Naive thymus-derived CD8-positive, alpha-beta T cell (primary cell): ENCODE results near the gene BCL2L1. TPM values are rescaled to one million over a fixed set of nuclear protein-coding genes. Genes with fewer than 3 reads are reported as not detected.

Experiments used
- ATAC-seq, 2 donors: fragments of 150-1000 bp; cut with Tn5 transposase in 1 of 2; sonication (Bioruptor Pico), chemical (Tn5 transposase) in 1 of 2; 1 replicate in 1 of 2; 2 replicates in 1 of 2; pipeline ENCODE4 v1.10.0; 2021; ENCODE audit warnings: mild to moderate bottlenecking in 2 of 2, moderate library complexity in 2 of 2
- POLR2A ChIA-PET: fragments of 350-600 bp; sonication (Branson Sonifier 250); formaldehyde crosslinking; loops from one replicate; lab custom pipeline; 2021; ENCODE audit warnings: antibody characterized with exemption; lab: Charles Lee
- DNase-seq, 10 donors: peaks; one replicate each; pipeline versions ENCODE4 v3.0.0 to v3.0.0-alpha.2; 2020 to 2022
- H3K27ac Mint-ChIP-seq, 10 donors: one replicate each; pipeline ENCODE4 v1.8.0; 2020 to 2022; ENCODE audit warnings: mild to moderate bottlenecking in 10 of 10, mixed read lengths in 10 of 10, moderate library complexity in 4 of 10, inconsistent platforms in 1 of 10
- H3K27me3 Mint-ChIP-seq, 5 donors: one replicate each; pipeline ENCODE4 v1.8.0; 2021 to 2022; ENCODE audit warnings: mixed read lengths in 5 of 5
- H3K36me3 Mint-ChIP-seq, 3 donors: one replicate each; pipeline ENCODE4 v1.8.0; 2020 to 2022; ENCODE audit warnings: mixed read lengths in 3 of 3, mild to moderate bottlenecking in 2 of 3, inconsistent platforms in 1 of 3
- H3K4me1 Mint-ChIP-seq, 4 donors: one replicate each; pipeline ENCODE4 v1.8.0; 2021 to 2022; ENCODE audit warnings: mixed read lengths in 4 of 4
- H3K4me3 Mint-ChIP-seq, 10 donors: one replicate each; pipeline ENCODE4 v1.8.0; 2020 to 2022; ENCODE audit warnings: mild to moderate bottlenecking in 10 of 10, mixed read lengths in 10 of 10, moderate library complexity in 6 of 10, inconsistent platforms in 1 of 10
- H3K9me3 Mint-ChIP-seq, 9 donors: one replicate each; pipeline ENCODE4 v1.8.0; 2020 to 2022; ENCODE audit warnings: mixed read lengths in 9 of 9, mild to moderate bottlenecking in 3 of 9, inconsistent platforms in 1 of 9, moderate library complexity in 1 of 9
- polyA plus RNA-seq, 3 donors: library from polyadenylated mRNA; unstranded; fragments of 300-500 nt; fragmentation: Illumina TruSeq; gene quantifications; one replicate each; pipeline ENCODE4 v1.2.3, GENCODE V29; 2021
- total RNA-seq, 8 experiments: library from RNA in 2 of 8; stranded (reverse) in 2 of 8; gene quantifications; one replicate each; pipeline ENCODE4 v1.2.3 and lab custom pipeline; 2021 to 2026

Gene BCL2L1
- total and polyA plus RNA-seq, 5 experiments from 2014 or later: 8.0 to 17.7 (median 14.8) TPM

DNA sequence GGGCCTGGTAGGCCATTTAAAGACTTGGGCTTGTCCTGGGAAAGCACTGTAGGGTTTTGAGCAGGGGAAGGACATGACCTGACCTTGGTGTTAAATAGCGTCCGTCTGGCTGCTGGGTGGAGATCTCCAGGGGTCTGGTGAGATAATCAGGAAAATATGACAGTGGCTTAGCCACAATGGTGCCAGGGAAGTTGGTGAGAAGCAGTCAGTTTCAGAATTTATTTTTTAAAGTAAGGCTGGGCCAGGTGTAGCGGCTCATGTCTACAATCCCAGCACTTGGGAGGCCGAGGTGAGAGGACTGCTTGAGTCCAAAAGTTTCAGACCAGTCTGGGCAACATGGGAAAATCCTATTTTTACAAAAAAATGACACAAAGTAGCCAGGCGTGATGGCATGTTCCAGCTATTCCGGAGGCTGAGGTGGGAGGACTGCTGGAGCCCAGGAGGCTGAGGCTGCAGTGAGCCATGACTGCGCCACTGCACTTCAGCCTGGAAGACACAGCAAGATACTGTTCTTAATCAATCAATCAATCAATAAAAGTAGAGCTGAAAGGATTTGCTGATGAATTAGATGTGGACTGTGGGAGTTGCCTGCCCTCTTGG is 41.4 kb downstream of the BCL2L1 start:
- Mint-ChIP-seq H3K36me3 (peaks cover 0 to 46% (median 16%) of the 10 kb centered on the region in 3 donors), H3K27ac (peak overlapping the region in 9 of 10 donors; percentile 54 to 99 (median 74)), H3K27me3 (no peaks in the 10 kb centered on the region), H3K4me1 (peaks cover 54 to 94% (median 90%) of the 10 kb centered on the region in 4 donors), H3K4me3 (peak overlapping the region in 2 of 10 donors; percentile 1 to 23), H3K9me3 (no peaks in the 10 kb centered on the region)
- POLR2A ChIA-PET: interaction anchor here (2.7 kb wide), 1 partner anchor 42 kb away, joined by 8 read pairs; the partner anchor contains the start of gene BCL2L1
- ATAC-seq (no peak), DNase-seq (no peak)

DNA sequence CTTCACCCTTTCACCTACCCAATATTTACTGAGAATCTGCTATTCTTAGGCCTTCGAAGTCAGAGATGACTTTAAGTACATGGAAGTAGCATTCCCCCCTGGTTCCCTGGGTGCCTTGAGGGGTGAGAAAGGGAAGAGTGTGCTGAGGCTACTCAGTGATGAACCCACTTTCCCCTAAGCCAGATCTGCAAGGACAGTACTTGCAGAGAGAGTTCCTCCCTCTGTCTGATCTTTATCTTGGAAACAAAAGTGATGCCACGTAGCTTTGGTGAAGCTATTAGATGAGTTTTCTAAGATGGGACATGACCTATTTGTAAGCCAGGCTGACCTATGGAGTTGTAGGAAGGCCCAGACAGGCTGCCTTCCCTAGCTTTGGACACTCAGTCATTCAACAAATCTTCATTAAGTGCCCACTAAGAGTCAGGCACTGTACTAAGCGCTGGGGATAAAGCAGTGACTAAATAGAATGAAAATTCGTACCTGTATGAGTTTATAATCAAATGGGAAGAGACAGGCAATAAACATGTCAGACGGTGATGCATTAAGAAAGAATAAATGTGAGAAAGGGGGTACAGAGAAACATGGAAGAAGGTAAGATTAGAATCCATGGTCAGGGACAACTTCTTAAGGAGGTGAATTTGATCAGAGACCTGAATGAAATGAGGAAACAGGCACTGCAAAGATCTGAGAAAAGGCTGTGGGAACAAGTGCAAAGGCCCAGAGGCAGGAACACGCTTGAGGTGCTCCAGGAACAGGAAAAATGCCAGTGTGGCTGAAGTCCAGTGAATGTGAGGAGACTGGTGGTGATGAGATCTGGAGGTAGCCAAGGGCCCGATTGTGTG is 42.2 kb downstream of the BCL2L1 start:
- Mint-ChIP-seq H3K27me3 (no peaks in the 10 kb centered on the region), H3K9me3 (no peaks in the 10 kb centered on the region), H3K4me1 (peaks cover 53 to 94% (median 89%) of the 10 kb centered on the region in 4 donors), H3K36me3 (peaks cover 0 to 44% (median 16%) of the 10 kb centered on the region in 3 donors), H3K27ac (peak overlapping the region; percentile 47 to 99 (median 82)), H3K4me3 (peak overlapping the region in 5 of 10 donors; percentile 1 to 23 (median 2))
- ATAC-seq: no peak
- DNase-seq: no peak
- POLR2A ChIA-PET: interaction anchor here (2.7 kb wide), 1 partner anchor 42 kb away, joined by 8 read pairs; the partner anchor contains the start of gene BCL2L1

DNA sequence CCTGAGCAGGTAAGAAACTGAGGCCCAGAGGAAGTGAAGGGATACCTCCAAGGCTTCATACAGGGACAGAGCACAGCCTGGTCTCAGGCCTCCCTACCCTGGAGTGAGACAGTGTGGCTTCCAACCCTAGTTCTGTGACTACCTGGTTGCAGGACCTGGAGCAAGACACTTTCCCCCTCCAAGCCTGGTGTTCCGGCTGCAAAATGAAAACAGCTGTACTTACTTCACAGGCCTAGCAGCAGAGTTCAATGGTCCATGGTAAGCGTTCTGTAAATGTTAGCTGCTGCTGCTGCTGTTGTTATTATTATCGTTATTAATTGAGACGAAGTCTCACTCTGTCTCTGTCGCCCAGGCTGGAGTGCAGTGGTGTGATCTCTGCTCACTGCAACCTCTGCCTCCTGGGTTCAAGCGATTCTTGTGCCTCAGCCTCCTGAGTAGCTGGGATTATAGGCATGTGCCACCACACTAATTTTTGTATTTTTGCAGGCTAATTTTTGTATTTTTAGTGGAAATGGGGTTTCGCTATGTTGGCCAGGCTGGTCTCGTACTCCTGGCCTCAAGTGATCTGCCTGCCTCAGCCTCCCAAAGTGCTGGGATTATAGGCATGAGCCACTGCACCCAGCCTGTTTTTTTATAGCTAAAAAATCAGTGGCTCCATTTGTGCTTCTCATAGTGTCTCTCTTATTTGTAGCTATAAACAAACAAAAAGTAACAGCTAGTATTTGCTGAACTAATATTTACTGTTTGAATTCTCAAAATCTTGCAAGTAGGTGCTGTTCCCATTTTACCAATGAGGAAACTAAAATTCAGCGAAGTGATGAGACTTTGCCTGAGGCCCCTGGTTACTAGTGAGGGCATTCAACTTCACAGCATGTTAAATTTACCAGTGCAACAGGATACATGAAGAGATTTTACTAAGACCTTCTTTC is 43.0 kb downstream of the BCL2L1 start:
- peaks cover 56 to 94% (median 89%) of the 10 kb centered on the region in 4 donors for H3K4me1 Mint-ChIP-seq
- peak overlapping the region; percentile 58 to 99 (median 89) for H3K27ac Mint-ChIP-seq
- no peaks in the 10 kb centered on the region for H3K9me3 Mint-ChIP-seq
- POLR2A ChIA-PET: interaction anchor here (0.6 to 2.7 kb wide), 2 partner anchors 43 to 55 kb away, joined by 3 to 8 read pairs; partner anchors contain the start of gene BCL2L1
- no peaks in the 10 kb centered on the region for H3K27me3 Mint-ChIP-seq
- DNase-seq: no peak
- peaks cover 0 to 44% (median 16%) of the 10 kb centered on the region in 3 donors for H3K36me3 Mint-ChIP-seq
- peak overlapping the region in 7 of 10 donors; percentile 2 to 55 (median 6) for H3K4me3 Mint-ChIP-seq
- no peak for ATAC-seq

DNA sequence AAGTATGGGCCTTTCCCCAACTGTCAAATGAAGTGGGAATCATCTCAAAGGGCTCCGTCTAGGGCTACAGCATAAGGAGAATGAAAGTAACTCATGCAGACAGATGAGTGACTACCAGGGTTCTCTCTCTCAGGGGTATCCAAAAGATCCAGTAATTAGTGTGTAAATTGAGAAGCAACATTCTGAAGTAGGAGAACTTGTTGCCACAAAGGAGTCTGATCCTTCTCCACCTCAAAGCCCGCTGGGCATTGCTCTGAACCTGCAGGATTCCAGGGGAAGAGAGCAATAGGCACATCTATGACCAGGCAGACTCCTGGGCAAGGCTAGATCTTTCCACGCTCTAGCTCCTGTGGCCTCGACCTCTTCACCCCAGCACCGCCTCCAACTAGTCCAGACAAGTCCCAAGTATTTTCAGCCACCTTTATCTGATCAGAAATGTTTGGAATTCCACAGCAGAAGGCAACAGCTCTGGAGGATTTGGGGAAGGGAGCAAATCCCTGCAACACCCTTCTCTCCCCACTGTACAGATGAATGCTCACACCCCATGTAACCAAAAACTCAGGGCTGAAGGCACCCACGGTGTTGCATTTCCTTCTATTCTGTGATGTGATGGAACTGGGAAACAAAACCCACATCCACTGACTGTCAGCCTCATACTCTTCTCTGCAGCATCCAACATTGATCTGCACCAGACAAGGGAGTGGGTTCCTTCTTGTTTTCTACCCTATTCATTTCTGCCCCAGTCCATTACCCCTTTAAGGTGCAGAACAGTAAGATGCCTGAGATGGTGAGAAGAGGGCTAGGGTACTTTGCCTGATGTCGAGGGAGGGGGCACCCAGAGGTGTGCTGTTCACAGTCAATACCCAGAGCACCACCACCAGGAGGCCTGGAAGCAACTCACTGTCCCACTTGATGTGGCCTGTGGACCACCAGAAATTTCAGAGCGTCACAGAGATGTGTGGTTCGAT is 44.0 kb downstream of the BCL2L1 start:
- ATAC-seq (no peak), DNase-seq (no peak)
- Mint-ChIP-seq H3K36me3 (peaks cover 0 to 40% (median 12%) of the 10 kb centered on the region in 3 donors), H3K4me3 (peak overlapping the region in 9 of 10 donors; percentile 4 to 55 (median 20)), H3K4me1 (peaks cover 57 to 94% (median 89%) of the 10 kb centered on the region in 4 donors), H3K27me3 (no peaks in the 10 kb centered on the region), H3K27ac (peak overlapping the region; percentile 74 to 99 (median 92)), H3K9me3 (no peaks in the 10 kb centered on the region)
- POLR2A ChIA-PET: interaction anchor here (0.6 to 2.7 kb wide), 3 partner anchors 21 to 54 kb away, joined by 3 to 8 read pairs (median 3); partner anchors contain the start of gene BCL2L1

DNA sequence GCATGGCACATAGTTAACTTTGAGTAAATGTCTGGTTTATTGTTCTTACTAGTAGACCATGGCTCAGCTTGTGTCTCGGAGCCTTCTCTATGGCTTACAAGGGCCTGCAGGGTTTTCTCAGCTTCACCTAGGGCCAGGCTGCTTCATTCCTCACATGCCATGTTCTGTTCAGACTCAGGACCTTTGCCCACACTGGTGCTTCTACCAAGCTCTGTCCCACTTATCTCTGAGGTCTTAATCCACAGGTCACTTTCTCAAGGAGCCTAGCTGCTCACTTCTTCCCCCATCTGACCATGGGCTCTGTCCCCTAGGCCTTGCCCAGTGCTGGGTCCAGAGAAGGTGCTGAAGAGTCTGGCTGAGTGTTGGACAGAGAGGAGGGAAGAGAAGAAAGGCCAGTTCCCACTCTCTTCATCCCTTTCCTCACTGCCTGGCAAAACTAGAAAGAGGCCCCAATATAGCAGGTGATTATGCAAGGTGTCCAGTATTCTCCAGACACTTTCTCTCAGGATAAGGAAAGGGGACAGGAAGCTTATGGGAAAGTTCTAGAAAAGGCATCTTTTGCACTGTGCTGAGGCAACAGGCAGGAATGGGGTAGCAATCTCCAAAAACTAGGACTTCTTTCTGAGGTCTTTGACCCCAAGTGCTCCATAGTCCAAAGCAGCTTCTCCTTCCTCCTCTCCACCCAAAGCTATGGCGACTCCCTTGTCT is 45.0 kb downstream of the BCL2L1 start:
- no peaks in the 10 kb centered on the region for H3K27me3 Mint-ChIP-seq
- peaks cover 0 to 33% (median 6%) of the 10 kb centered on the region in 3 donors for H3K36me3 Mint-ChIP-seq
- peak overlapping the region; percentile 73 to 99 (median 97) for H3K27ac Mint-ChIP-seq
- DNase-seq (no peak), ATAC-seq (no peak)
- peak overlapping the region in 9 of 10 donors; percentile 21 to 99 (median 62) for H3K4me3 Mint-ChIP-seq
- POLR2A ChIA-PET: interaction anchor here (0.7 to 0.9 kb wide), 2 partner anchors 22 to 45 kb away, joined by 3 read pairs; partner anchors contain the start of gene BCL2L1
- H3K4me1 Mint-ChIP-seq: peaks cover 55 to 91% (median 85%) of the 10 kb centered on the region in 4 donors
- no peaks in the 10 kb centered on the region for H3K9me3 Mint-ChIP-seq

DNA sequence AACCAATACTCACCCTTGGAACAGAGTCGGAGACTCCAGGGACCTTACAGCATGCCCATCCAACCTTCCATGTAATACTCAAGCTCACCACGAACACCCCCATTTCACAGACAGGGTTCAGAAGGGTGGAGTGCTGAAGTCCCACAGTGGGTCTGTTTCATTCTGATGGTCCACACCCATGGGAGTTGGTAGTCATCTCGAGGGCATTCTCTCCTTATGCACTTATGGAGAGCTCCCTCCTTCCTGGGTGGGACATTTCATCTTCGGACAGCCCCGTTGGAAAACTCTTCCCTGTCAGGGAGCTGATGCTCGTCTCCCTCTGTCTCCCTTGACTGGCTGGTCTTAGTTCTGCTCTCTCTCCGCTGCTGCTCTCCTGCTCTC is 46.1 kb downstream of the BCL2L1 start:
- POLR2A ChIA-PET: interaction anchor here (0.7 to 3.1 kb wide), 5 partner anchors 15 to 78 kb away, joined by 3 to 32 read pairs (median 12); partner anchors contain the start of gene BCL2L1
- H3K36me3 Mint-ChIP-seq: peaks cover 0 to 26% (median 6%) of the 10 kb centered on the region in 3 donors
- DNase-seq (no peak), ATAC-seq (no peak)
- peaks cover 52 to 86% (median 80%) of the 10 kb centered on the region in 4 donors for H3K4me1 Mint-ChIP-seq
- H3K4me3 Mint-ChIP-seq: peak overlapping the region; percentile 88 to 99 (median 98)
- peak overlapping the region; percentile 94 to 99 (median 98) for H3K27ac Mint-ChIP-seq
- H3K9me3 Mint-ChIP-seq: no peaks in the 10 kb centered on the region
- H3K27me3 Mint-ChIP-seq: no peaks in the 10 kb centered on the region

DNA sequence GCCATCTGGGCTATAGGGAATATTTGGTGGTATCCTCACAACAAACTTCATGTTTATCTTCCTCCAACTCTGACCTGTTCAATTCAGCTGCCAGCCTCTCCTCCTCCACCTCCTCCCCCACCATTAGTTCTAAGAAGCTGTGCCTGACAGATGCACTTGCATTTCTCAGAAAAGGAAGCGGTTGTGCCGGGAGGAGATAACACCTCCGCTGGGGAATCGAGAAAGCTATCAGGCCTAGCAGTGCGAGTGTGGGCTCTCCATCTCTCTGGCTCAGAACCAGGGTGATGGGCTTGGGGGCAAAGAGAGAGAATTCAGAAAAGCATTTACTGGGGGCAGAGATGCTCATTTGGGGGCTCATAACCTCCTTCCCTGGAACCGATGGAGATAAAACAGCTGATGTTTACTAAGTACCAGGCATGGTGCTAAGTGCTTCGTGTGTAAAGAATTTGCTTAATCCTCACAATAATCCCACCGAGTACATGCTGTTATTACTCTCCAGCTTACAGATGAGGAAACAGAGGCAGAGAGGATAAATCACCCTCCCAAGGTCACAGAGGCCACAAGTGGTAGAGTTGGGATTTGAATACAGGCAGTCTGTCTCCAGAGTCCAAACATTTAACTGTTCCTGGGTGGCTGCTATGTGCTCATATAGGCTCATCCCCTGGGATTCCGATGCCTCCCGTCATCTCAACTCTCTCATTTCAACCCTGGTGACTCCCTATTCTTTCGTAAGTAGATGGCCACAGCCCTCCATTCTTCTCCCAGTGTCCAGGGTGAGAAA is 46.6 kb downstream of the BCL2L1 start:
- peaks cover 0 to 21% (median 5%) of the 10 kb centered on the region in 3 donors for H3K36me3 Mint-ChIP-seq
- no peaks in the 10 kb centered on the region for H3K27me3 Mint-ChIP-seq
- H3K4me1 Mint-ChIP-seq: peaks cover 52 to 83% (median 76%) of the 10 kb centered on the region in 4 donors
- H3K27ac Mint-ChIP-seq: peak overlapping the region; percentile 94 to 99 (median 98)
- H3K4me3 Mint-ChIP-seq: peak overlapping the region; percentile 88 to 99 (median 98)
- no peaks in the 10 kb centered on the region for H3K9me3 Mint-ChIP-seq
- ATAC-seq: peak; percentile 38 to 61
- POLR2A ChIA-PET: interaction anchor here (1.2 to 3.1 kb wide), 5 partner anchors 14 to 47 kb away, joined by 3 to 32 read pairs (median 12); partner anchors contain the start of gene BCL2L1
- peak in 7 of 10 donors; percentile 19 to 58 (median 32) for DNase-seq

DNA sequence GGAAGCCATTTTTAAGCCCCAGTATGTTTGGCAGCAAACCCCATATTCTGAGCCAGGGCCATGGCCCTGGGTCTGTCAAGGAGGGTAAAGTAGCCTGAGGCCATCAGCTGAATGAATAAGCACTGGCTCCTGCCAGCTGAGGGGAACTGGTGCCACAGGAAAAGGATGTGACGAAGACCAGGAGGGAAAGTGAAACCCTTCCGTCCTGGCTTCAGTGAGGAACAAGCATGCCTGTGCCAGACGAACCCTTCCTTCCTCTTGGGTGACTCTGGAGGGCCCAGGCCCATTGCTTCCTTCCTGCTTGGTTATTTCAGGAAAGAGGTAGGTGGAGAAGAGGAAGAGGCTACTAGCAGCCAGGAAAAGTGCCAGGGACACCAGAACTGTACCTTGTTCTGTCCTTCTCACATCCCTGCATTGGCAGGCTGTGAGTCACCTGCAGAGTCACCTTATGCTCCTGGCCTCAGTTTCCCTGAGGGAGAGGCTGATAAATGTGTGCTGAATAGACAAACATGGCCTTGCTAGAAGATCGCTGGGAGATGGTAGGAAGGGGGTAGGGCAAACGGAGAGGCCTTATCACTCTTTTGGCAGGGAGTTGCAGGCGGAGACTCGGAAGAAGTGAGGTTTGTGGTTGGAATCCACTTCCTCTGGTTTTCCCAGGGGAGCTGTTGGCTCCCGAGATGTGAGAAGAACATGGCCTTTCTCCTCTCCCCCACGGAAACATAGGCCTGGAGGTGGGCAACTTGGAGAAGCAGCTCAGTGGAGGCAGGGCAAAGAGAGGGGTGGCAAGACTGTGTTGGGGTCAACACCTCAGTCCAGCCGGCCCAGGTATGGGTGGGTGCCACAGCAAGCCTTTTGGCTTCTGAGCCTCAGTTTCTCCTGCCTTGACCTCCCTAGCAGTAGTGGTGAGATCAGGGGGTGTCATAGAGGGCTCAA is 47.5 kb downstream of the BCL2L1 start:
- peak overlapping the region; percentile 94 to 99 (median 98) for H3K27ac Mint-ChIP-seq
- DNase-seq (peak in 9 of 10 donors; percentile 41 to 77 (median 55)), ATAC-seq (peak; percentile 81 to 87)
- peaks cover 0 to 14% (median 0%) of the 10 kb centered on the region in 3 donors for H3K36me3 Mint-ChIP-seq
- no peaks in the 10 kb centered on the region for H3K9me3 Mint-ChIP-seq
- no peaks in the 10 kb centered on the region for H3K27me3 Mint-ChIP-seq
- POLR2A ChIA-PET: interaction anchor here (0.6 to 3.1 kb wide), 11 partner anchors 8 to 82 kb away, joined by 3 to 32 read pairs (median 3); partner anchors contain the start of gene BCL2L1
- peak overlapping the region; percentile 88 to 99 (median 98) for H3K4me3 Mint-ChIP-seq
- H3K4me1 Mint-ChIP-seq: peaks cover 43 to 75% (median 67%) of the 10 kb centered on the region in 4 donors
